Cardiac muscle cell (in vitro differentiated cells and primary cell): ENCODE results near the gene IL1RAPL2. TPM values are rescaled to one million over a fixed set of nuclear protein-coding genes. Genes with fewer than 3 reads are reported as not detected.

ENCODE experiments used
- DNase-seq, 2 donors: peaks; one replicate each; pipeline versions ENCODE4 v3.0.0 to v3.0.0-alpha.2; 2010 to 2017; ENCODE audit warnings: low read depth in 1 of 2, low spot score in 1 of 2
- H3K27ac ChIP-seq: fragments of 200-600 bp; sonication (generic); 2 replicates; pipeline ENCODE4 v1.5.1; 2016
- H3K27me3 ChIP-seq: fragments of 200-600 bp; sonication (generic); 2 replicates; pipeline ENCODE4 v1.6.0; 2016; ENCODE audit warnings: control low read depth
- H3K36me3 ChIP-seq: fragments of 200-600 bp; sonication (generic); 2 replicates; pipeline ENCODE4 v1.5.1; 2016; ENCODE audit warnings: control low read depth
- H3K4me1 ChIP-seq: fragments of 200-600 bp; sonication (generic); 2 replicates; pipeline ENCODE4 v1.8.1; 2017; ENCODE audit warnings: low read depth, mild to moderate bottlenecking, mixed run types
- H3K4me3 ChIP-seq: fragments of 200-600 bp; sonication (generic); 2 replicates; pipeline ENCODE4 v1.5.1; 2016; ENCODE audit warnings: mild to moderate bottlenecking
- H3K9me3 ChIP-seq: fragments of 200-600 bp; sonication (generic); 2 replicates; pipeline ENCODE4 v1.5.1; 2017; ENCODE audit warnings: low read depth, mild to moderate bottlenecking, control low read depth
- polyA plus RNA-seq: library from polyadenylated mRNA; unstranded; fragments of >200 nt; fragmentation: Nextera tagmentation; extraction: Ambion mirVana; gene quantifications from 2 replicates; pipeline ENCODE4 v1.2.1, GENCODE V29; 2016
- total RNA-seq: library from RNA; depleted of rRNA; stranded (reverse); fragments of >200 nt; gene quantifications from 2 replicates; pipeline ENCODE4 v1.2.3, GENCODE V29; 2016
- TF ChIP-seq, protein P1 (sequence below): IDR thresholded peaks from 2 replicates; pipeline ENCODE4 v1.5.1; 2012; ENCODE audit warnings: low read depth, mild to moderate bottlenecking, low read length

Gene IL1RAPL2
- total and polyA plus RNA-seq, 2 experiments from 2014 or later: not detected

GRCh38 chrX:105209406-105209805 is 643.4 kb downstream of the IL1RAPL2 start:
- H3K4me3 ChIP-seq: no peak overlapping the region
- H3K4me1 ChIP-seq: no peaks in the 10 kb centered on the region
- H3K36me3 ChIP-seq: no peaks in the 10 kb centered on the region
- H3K27me3 ChIP-seq: no peaks in the 10 kb centered on the region
- DNase-seq: no peak
- no peak overlapping the region for H3K27ac ChIP-seq
- TF ChIP-seq, protein P1, sequence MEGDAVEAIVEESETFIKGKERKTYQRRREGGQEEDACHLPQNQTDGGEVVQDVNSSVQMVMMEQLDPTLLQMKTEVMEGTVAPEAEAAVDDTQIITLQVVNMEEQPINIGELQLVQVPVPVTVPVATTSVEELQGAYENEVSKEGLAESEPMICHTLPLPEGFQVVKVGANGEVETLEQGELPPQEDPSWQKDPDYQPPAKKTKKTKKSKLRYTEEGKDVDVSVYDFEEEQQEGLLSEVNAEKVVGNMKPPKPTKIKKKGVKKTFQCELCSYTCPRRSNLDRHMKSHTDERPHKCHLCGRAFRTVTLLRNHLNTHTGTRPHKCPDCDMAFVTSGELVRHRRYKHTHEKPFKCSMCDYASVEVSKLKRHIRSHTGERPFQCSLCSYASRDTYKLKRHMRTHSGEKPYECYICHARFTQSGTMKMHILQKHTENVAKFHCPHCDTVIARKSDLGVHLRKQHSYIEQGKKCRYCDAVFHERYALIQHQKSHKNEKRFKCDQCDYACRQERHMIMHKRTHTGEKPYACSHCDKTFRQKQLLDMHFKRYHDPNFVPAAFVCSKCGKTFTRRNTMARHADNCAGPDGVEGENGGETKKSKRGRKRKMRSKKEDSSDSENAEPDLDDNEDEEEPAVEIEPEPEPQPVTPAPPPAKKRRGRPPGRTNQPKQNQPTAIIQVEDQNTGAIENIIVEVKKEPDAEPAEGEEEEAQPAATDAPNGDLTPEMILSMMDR: no peak
- H3K9me3 ChIP-seq: no peaks in the 10 kb centered on the region

GRCh38 chrX:105210258-105210657 is 644.3 kb downstream of the IL1RAPL2 start:
- Histone ChIP-seq H3K36me3 (no peaks in the 10 kb centered on the region), H3K27me3 (no peaks in the 10 kb centered on the region), H3K27ac (no peak overlapping the region), H3K4me3 (no peak overlapping the region), H3K9me3 (no peaks in the 10 kb centered on the region), H3K4me1 (no peaks in the 10 kb centered on the region)
- TF ChIP-seq, protein P1: no peak
- DNase-seq: no peak

DNA sequence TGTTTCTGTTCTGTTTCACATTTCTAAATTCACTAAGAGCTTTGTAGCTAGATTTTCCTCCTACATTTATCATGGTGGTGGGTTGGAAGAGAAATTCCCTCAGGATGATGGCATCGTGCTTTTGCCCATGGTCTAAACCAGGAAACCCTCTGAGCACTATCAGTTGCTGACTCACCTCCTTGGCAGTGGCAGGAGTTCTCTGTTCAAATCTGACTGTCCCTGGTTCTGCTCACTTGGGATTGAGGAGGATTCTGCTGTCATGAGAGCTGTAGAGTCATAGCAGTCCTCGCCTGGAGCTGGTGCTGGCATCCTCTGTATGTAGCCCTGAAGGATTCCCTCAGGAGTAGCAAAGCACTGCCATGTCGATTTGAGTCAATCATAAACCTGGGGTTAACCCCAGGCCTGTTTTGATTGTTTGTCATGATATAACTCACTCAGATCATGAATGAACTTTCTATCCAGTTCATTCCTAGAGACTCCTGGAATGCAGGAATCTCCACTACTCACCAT is 645.1 kb downstream of the IL1RAPL2 start:
- no peaks in the 10 kb centered on the region for H3K4me1 ChIP-seq
- no peak overlapping the region for H3K4me3 ChIP-seq
- no peaks in the 10 kb centered on the region for H3K36me3 ChIP-seq
- DNase-seq: no peak
- H3K9me3 ChIP-seq: no peaks in the 10 kb centered on the region
- TF ChIP-seq, protein P1: no peak
- H3K27me3 ChIP-seq: no peaks in the 10 kb centered on the region
- no peak overlapping the region for H3K27ac ChIP-seq

DNA sequence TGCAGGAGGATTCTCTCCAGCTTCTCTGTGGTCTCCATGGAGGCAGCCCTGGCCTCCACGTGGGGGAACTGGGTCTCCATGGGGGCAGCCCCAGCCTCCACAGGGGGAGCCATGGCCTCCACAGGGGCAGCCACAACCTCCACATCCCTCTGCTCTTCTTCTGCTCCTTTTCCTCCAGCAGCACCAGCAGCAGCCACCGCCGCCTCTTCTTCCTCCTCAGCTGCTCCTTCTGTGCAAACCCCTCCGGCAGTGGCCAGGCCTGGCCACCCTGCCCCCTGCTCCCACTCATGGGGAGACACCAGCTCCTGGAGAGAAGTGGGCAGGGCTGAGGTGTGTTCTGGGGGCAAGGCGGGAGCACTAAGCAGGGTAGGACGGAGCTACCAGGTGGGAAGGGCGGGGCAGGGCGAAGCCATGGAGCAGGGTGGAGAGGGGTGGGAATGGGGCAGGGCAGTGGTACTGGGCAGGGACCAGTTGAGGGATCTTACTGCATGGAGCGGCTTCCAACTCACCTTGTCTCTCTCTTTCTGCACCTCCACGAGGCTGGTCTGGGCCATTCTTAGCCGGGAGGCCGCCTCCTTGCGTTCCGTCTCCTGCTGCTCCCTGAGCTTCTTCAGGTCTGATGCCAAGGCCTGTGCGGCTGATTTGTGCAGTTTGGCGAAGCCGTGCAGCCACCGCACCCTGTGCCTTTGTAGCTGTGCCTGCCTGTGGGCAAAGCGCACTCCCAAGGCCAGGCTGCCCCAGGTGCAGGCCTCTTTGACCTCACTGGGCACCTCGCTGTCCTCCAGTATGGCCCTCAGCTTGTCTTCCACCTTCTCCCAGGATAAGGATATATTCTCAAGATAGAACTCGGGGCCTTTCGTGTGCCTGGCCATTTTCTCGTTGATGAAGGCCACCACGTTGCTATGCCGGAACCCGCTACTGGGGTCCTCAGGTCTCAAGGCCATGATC is 653.7 kb downstream of the IL1RAPL2 start:
- TF ChIP-seq, protein P1: no peak
- Histone ChIP-seq H3K27ac (no peak overlapping the region), H3K4me1 (no peaks in the 10 kb centered on the region), H3K4me3 (no peak overlapping the region), H3K36me3 (no peaks in the 10 kb centered on the region), H3K27me3 (no peaks in the 10 kb centered on the region), H3K9me3 (no peaks in the 10 kb centered on the region)
- DNase-seq: no peak

DNA sequence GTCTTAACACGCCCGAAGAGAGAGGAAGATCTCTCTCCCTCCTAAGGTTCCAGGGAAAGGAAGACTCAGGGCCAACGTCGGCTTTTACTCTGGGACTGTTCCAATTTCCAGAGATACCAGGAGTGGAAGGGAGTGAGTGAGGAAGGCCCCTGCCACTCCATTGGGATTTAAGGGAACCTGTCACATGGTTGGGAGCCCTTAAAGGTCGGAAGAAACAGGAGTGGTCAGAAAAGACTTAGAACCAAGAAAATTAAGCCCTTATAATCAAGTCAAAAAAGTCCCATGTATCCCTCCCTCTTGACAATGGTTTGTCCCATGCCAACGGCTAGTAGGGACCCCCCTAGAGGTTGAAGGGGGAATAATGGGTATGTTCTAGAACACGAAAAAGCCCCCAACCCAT is 654.6 kb downstream of the IL1RAPL2 start, which contains the start of gene TEX13A:
TEX13A (minus strand) TSS at position 59 of the 400 bp plus-strand sequence. CDS start 297 bp downstream, outside the sequence.
- Histone ChIP-seq H3K9me3 (no peaks in the 10 kb centered on the region), H3K4me3 (no peak within 1 kb of the TSS), H3K36me3 (no peaks in the 10 kb centered on the region), H3K27me3 (no peaks in the 10 kb centered on the region), H3K27ac (no peak within 1 kb of the TSS), H3K4me1 (no peaks in the 10 kb centered on the region)
- DNase-seq: no peak
- TF ChIP-seq, protein P1: no peak
